HG03064 (cell line): ENCODE measurements around the gene RALGAPA2.
A peak's percentile ranks its signal among the peaks of the same experiment; 100 is the strongest.

Experiments used
- ATAC-seq: cut with Tn5 transposase; IDR thresholded peaks from one replicate; pipeline ENCODE4 v1.9.1; 2021; ENCODE audit warnings: low read depth; ENCODE audit not compliant: unreplicated experiment

RALGAPA2 gene

GRCh38 chr20:20505554-20505953 lies 206.9 kb downstream of the RALGAPA2 start:
- ATAC-seq, result peak; percentile 71

- ATAC-seq, result no peak
Observed at GRCh38 chr20:20503777-20504530, 208.5 kb downstream of the RALGAPA2 start.

- ATAC-seq, result no peak
Observed at GRCh38 chr20:20501128-20501527, 211.3 kb downstream of the RALGAPA2 start.

GRCh38 chr20:20500312-20500711 lies 212.1 kb downstream of the RALGAPA2 start:
- no peak for ATAC-seq

- no peak for ATAC-seq
Observed at GRCh38 chr20:20499439-20499838, 213.0 kb downstream of the RALGAPA2 start.

- ATAC-seq, result no peak
Observed at GRCh38 chr20:20498076-20498861, 214.2 kb downstream of the RALGAPA2 start.

GRCh38 chr20:20497242-20497978 lies 215.0 kb downstream of the RALGAPA2 start:
- no peak for ATAC-seq

GRCh38 chr20:20495729-20496503 lies 216.5 kb downstream of the RALGAPA2 start:
- no peak for ATAC-seq

- ATAC-seq, result no peak
Observed at GRCh38 chr20:20493701-20494100, 218.7 kb downstream of the RALGAPA2 start.

GRCh38 chr20:20492521-20493332 lies 219.7 kb downstream of the RALGAPA2 start:
- ATAC-seq, result no peak

GRCh38 chr20:20491784-20492264 lies 220.6 kb downstream of the RALGAPA2 start:
- ATAC-seq, result no peak

- ATAC-seq, result no peak
Observed at GRCh38 chr20:20491110-20491783, 221.2 kb downstream of the RALGAPA2 start.

GRCh38 chr20:20490673-20491072 lies 221.8 kb downstream of the RALGAPA2 start:
- ATAC-seq, result no peak

- ATAC-seq, result peak; percentile 41
Observed at GRCh38 chr20:20489648-20490341, 222.6 kb downstream of the RALGAPA2 start.

- peak; percentile 73 for ATAC-seq
Observed at GRCh38 chr20:20489054-20489453, 223.4 kb downstream of the RALGAPA2 start.

- ATAC-seq, result no peak
Observed at GRCh38 chr20:20488388-20488787, 224.1 kb downstream of the RALGAPA2 start.

- no peak for ATAC-seq
Observed at GRCh38 chr20:20487811-20488210, 224.6 kb downstream of the RALGAPA2 start.

GRCh38 chr20:20483328-20483727 lies 229.1 kb downstream of the RALGAPA2 start:
- no peak for ATAC-seq
